GM19455 (cell line): ENCODE measurements around the gene FGF16.
"Not testable (repeated sequence)": the region's sequence is repeated elsewhere in the genome, so short reads cannot be mapped to it uniquely, and the experiment has no call there.

ENCODE experiments used
- ATAC-seq: cut with Tn5 transposase; IDR thresholded peaks from one replicate; pipeline ENCODE4 v1.9.1; 2021; ENCODE audit not compliant: unreplicated experiment

Gene FGF16

GRCh38 chrX:77446908-77447652 is at the start of gene FGF16:
FGF16 (plus strand) TSS chrX:77447389; CDS start chrX:77447675, 286 bp downstream.
- ATAC-seq, result no peak

GRCh38 chrX:77398330-77398954 is 48.7 kb upstream of the FGF16 start:
- no peak for ATAC-seq

DNA sequence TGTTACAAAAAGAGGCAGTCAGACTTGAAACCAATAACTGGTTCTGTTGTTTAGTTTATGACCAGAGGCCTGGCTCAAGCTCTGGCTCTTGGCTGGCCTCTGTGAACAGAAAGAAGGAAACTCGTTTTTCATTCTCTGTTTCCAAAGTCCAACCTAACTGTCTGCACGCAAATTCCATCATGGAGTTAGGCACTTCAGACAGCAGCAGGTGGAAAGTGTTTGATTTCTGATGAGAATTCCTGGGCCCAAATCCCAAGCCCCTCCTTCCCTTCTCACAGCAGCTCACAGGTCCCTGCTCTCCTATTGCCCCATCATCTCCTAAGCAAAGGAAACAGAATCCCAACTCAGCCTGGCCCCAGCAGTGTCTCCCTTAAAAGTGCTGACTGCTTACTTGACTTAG is 42.8 kb upstream of the FGF16 start:
- no peak for ATAC-seq

DNA sequence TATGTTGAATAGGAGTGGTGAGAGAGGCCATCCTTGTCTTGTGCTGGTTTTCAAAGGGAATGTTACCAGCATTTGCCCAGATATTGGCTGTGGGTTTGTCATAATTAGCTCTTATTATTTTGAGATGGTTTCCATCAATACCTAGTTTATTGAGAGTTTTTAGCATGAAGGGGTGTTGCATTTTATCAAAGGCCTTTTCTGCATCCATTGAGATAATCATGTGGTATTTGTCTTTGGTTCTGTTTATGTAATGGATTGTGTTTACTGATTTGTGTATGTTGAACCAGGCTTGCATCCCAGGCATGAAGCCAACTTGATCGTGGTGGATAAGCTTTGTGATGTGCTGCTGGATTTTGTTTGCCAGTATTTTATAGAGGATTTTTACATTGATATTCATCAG is 39.4 kb upstream of the FGF16 start:
- not testable (repeated sequence) for ATAC-seq

DNA sequence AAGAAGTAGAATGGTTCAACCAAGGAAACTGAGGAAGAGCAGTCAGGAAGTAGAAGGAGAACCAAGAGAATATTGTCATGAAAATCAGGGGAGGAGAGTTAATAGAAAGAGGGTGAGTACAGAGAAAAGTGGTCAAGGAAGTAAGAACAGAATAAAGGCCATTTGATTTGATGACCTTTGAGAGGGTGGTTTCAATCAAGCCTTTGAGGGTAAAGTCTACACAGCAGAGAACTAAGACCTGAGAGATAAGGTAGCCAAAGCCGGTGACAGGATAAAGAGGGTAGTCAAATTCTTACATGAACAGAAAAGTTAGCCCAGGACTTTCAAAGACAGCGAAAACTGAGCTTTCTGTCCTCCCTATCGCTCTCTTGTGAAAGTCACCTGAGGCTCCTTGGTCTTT is 34.6 kb upstream of the FGF16 start:
- ATAC-seq, result no peak

DNA sequence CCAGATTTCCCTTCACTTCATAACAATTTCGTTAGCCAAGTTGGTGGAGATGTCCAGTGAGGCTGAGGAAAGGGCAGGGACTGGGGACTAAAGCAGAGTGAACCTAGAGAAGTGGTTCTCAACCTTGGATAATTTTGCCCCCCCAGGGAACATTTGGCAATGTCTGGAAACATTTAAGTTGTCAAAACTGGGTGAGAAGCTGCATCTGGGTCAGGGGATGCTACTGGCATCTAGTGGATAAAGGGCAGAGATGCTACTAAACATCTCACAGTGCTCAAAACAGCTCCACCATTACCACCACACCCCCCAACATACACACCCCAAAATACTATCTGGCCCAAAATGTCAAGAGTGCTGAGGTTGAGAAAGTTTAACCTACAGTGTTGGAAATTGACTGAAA is 32.0 kb upstream of the FGF16 start:
- no peak for ATAC-seq

DNA sequence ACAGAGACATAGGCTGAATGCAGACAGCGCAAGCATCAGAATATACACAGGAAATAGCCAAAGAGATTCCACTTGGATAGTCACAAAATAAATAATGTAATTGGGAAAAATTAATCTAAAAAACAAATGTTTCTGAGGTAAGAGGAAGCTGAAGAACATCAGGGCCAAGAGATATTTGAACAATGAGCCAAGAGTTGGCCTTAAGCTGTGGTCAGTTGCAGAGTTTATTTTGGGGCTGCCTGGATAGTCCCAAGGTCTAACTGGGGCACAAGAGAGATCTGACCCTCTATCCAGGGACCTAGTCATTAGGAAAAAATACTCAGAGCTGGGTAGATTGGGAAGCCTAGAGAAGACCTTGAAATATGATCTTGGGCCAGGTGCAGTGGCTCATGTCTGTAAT is 31.3 kb upstream of the FGF16 start:
- ATAC-seq, result no peak

- ATAC-seq, result no peak
These were observed 24.1 kb upstream of the FGF16 start for GRCh38 chrX:77422891-77423648.

- no peak for ATAC-seq
These were observed 20.4 kb upstream of the FGF16 start for GRCh38 chrX:77426811-77427210.

DNA sequence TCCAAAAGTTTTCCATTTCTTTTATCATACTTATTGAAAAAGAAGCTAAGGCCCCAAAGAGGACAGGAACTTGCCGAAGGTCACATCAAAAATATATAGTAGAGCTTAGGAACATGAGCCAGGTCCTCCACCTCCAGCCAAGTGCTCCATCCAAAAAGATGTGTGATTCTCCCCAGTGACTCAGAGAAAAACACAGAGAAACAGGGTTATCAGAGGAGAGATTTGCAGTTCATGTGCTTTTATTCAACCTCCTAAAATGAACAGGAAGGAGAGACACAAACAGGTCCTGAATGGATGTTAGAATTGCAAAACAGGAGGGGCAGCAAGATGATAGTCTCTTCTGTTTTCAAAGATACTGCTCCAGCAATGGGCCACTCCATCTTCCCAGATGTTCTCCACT is 19.6 kb upstream of the FGF16 start:
- no peak for ATAC-seq

DNA sequence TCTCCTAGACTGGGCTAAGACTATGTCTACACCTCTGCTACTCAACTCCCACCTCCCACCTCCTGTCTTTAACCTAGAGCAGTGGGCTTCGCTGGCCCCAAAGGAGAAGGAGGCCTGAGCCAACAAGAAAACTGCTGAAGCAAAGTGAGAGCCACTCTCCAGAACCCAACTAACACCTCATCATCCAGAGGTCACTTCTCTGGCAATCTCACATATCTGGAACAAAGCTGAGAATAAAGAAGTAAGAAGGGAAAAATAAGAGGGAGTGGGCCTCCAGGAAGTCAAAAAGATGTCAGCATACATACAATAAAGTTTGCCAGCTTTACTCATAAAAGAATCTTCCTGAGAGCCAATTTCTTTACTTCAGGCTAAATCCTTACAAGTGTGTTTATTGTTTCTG is 18.6 kb upstream of the FGF16 start:
- no peak for ATAC-seq

DNA sequence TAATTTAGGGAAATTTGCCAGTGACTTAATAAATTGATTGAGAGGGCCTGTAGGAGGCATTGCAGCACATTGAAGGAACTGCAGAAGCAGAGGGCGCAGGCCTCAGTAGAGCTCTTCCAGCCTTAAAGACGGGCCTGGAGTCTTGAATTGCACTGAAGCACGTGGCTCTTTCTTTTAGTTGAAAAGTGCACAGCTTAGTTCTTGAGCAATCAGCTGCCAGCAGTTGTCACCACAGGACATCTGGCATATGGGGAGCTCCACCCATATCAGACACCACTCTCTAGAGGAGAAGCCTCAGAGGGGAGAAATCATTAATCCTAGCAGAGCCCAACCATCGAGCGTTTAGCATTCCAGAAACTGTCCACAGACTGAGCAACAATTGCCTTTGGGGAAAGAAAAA is 16.0 kb upstream of the FGF16 start:
- no peak for ATAC-seq

GRCh38 chrX:77433001-77433400 is 14.2 kb upstream of the FGF16 start:
- ATAC-seq, result no peak

DNA sequence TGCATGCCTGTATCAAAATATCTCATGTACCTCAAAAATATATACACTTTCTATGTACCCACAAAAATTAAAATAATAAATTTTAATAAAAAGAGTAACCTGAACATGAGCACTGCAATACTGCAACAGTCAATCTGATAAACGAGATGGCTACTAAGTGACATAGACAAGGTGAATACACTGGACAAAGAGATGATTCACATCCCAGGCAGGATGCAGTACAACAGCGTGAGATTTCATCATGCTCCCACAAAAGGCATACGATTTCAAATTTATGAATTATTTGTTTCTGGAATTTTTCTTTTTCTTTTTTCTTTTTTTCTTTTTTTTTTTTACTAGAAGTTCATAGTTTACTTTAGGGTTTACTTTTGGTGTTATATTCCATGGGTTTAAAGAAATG is 12.2 kb upstream of the FGF16 start:
- ATAC-seq, result no peak

- no peak for ATAC-seq
These were observed 10.9 kb upstream of the FGF16 start for GRCh38 chrX:77436271-77436670.

DNA sequence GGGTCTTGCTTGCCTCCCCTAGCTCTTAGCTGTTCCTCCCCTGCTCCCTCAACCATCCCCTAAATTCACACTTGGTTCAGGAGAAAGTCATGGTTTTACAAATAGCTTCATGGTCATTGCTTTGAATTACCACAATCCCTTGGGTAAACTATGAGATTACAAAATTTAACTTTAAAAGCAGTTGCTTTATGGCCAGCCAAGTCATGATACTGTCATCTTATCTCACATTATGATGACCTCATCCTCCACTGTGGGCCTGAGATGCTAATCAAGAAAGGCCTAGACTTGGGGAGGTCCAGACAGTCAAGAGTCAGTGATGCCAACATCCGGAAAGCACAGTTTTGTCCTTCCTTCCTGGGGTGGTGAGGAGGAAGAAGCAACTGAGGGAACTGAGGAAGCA is 10.5 kb upstream of the FGF16 start:
- ATAC-seq, result no peak

DNA sequence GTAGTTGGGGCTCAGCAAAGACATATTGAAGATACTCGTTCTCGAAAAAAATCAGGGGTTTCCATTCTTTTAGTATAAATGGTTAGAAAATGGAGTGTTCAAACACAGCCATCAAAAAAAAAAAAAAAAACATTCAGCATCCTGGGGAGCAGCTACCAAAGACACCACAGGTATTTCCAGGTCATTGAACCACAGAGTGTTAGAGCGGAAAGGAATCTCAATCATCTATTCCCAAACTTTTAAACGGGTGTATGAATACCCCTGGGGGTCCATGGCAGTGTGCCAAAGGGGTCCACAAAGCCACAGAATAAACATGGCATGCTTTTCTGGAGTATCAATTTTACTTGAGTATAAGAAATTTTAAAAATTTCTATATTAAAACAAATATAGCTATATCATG is 6.9 kb upstream of the FGF16 start:
- no peak for ATAC-seq

- no peak for ATAC-seq
These were observed 6.2 kb upstream of the FGF16 start for GRCh38 chrX:77441033-77441432.

DNA sequence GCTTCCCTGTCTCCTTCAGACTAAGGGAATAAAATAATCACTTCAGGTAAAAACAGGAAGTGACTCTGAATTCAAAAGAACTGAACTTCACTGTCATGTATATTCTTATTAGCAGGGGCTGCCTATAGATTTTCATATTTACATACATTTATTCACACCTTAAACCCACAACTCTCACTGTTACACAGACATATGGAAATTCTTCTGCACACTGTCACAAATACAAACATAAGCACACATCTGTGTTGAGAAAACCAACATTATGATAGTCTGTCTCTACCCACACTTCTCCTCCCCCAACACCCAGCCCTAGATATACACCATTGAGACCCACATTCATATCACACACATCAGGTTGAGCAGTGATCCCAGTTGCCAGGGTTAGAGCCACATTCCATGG is 5.7 kb upstream of the FGF16 start:
- ATAC-seq, result no peak

DNA sequence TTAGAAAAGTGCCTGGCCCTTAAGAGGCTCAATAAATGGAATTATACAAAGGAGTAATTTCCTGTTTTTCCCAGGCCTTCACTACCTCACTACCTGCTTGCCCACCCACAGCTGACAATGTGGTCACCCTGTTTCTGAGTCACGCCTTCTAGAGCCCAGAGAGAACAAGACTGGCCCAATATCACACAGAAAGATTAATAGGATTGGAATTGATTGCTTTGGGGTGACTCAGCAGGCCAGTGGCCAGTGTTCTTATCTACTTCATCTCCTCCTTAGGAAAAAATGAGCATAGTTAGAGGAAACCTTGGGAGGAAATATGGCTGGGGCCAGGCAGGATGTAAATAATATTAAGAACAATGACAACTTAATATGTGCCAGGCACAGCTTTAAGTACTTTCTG is 4.5 kb upstream of the FGF16 start:
- ATAC-seq, result no peak

DNA sequence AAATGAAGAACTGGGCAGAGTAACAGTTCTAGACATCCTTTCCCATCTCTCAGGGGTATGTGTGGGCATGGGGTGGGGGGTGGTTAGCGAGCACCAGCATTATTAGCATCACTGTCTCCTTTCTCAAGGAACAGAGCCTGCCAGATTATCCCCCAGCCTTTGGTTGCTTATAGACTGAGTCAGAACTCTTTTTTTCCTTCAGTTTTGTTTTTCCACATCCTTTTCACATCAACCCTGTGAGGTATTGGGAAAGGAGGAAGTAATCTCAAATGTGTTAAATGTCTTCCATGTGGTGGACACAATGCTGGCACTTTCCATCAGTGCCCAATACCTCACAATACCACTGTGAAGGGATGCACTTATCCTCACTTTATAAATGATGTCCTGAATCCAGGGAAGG is 3.1 kb upstream of the FGF16 start:
- no peak for ATAC-seq

GRCh38 chrX:77444545-77444944 is 2.6 kb upstream of the FGF16 start:
- no peak for ATAC-seq
